Bronchial epithelial cell (primary cell): ENCODE measurements around the gene LONP2. TPM values are rescaled to one million over a fixed set of nuclear protein-coding genes. Genes with fewer than 3 reads are reported as not detected.

Experiments
- DNase-seq: peaks from one replicate; pipeline ENCODE4 v3.0.0-alpha.2; 2010; ENCODE audit warnings: low read depth
- FAIRE-seq: peaks from 2 replicates; lab custom pipeline; 2011; peaks lifted over from hg19 to GRCh38; lab: Jason Lieb, UNC
- H3K27me3 ChIP-seq: 2 replicates; pipeline ENCODE4 v1.5.1; 2011; ENCODE audit warnings: low read length; ENCODE audit not compliant: control insufficient read depth, insufficient read depth
- H3K36me3 ChIP-seq: 2 replicates; pipeline ENCODE4 v1.5.1; 2011; ENCODE audit warnings: low read length; ENCODE audit not compliant: control insufficient read depth, insufficient read depth
- H3K4me3 ChIP-seq: 2 replicates; pipeline ENCODE4 v1.5.1; 2011; ENCODE audit warnings: mild to moderate bottlenecking, low read depth, low read length, control low read depth
- CTCF ChIP-seq: IDR thresholded peaks from 2 replicates; pipeline ENCODE4 v1.5.1; 2011; ENCODE audit warnings: mild to moderate bottlenecking, moderate library complexity, low read length, control low read depth, inconsistent platforms; ENCODE audit not compliant: insufficient read depth, severe bottlenecking
- total RNA-seq: library from RNA; depleted of rRNA; stranded (reverse); fragments of >200 nt; gene quantifications from 2 replicates; pipeline ENCODE4 v1.2.1, GENCODE V29; 2014

LONP2 gene
- total RNA-seq, 1 donor from 2014 or later = 41.9 TPM

DNA sequence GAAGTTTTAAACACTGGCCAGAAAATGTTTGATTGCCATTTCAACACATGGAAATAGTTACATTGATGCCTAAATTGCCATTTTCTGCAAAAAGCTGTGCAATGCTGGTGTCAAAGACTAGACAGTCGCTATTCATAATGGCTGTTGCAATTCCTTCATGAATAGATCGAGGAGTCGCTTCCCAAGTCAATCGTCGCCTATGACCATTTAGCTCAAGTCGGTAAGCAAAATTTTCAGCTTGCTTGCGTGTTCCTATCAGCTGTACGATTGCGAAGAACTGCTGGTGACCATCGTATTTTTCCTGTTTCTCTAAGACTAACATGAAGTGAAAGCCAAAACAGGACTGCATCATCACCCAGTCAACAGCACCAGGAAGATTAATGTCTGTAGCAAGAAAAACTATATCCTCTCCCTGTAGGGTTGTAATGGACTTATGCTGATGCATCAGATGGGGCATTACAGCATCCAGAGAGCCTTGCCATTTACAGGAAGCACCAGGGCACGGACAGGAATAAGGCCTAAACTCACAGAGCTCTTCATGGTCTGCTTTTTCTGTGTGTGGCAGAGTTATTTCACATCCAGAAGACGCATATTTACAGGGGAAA is 117.5 kb downstream of the LONP2 start:
- no peak for TF ChIP-seq CTCF
- FAIRE-seq (no peak), DNase-seq (no peak)

DNA sequence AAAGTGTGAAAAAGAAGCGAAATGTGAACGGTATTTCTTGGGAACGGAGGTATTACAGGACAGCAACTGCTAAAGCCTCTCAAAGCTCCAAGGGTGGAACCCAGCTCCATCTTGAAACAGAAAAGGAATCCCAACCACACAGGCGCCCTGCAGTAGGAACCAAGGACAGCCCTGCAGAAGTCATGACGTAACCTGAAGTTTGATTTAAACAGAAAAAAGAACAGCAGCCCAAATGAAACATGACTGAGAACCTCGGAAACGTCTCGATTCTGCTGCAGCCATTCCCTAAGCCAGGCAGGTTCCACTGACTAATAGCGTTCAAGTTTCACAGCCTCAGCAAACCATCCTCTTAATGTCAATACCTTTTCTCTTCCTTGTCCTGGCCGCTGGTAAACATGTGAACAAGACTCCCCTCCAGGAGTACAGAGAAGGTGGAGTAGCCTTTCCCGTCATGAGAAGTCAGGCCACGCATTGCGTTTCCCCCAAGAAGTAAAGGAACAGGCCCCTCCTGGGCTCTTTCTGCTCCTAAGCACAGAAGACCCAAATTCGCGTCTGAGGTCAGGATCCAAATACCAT is 121.0 kb downstream of the LONP2 start:
- Histone ChIP-seq H3K36me3 (peaks cover 5% of the 10 kb centered on the region), H3K4me3 (peak overlapping the region; percentile 42), H3K27me3 (no peaks in the 10 kb centered on the region)
- TF ChIP-seq CTCF = no peak
- FAIRE-seq (no peak), DNase-seq (peak; percentile 61)

More for the DNA sequence above, 117.5 kb downstream of the LONP2 start:
- peaks cover 5% of the 10 kb centered on the region for H3K36me3 ChIP-seq
- no peak overlapping the region for H3K4me3 ChIP-seq
- no peaks in the 10 kb centered on the region for H3K27me3 ChIP-seq

DNA sequence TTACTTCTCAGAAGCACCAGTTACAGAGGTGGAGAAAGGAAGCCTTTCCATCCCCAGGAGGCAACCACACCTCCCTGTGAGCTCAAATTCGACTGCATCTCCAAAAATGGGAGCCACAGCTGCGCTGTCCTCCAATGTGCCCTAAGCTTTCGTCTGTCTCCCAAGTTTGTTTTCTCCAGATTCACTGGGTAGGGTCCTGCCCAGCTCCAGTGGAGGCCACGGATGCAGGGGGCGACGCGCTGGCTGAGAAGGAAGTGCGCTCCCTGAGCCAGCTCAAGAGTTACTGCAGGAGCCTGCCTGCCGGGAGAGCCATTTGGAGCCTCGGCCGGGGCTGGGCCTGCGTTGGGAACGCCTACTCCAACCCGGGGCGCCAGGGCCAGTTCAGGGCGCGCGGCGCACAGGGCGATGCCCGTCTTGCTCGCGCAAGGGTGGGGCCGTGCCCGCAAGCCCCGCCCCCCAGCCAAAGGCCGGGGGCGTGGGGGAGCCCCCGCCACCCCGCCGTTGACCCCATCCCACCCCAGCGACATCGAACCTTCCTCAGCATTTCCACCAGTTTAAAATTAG is 121.6 kb downstream of the LONP2 start:
- no peak for FAIRE-seq
- Histone ChIP-seq H3K4me3 (peak overlapping the region; percentile 42), H3K36me3 (peaks cover 5% of the 10 kb centered on the region), H3K27me3 (no peaks in the 10 kb centered on the region)
- no peak for TF ChIP-seq CTCF
- peak; percentile 84 for DNase-seq

- Histone ChIP-seq H3K4me3 (peak overlapping the region; percentile 42), H3K27me3 (no peaks in the 10 kb centered on the region), H3K36me3 (peaks cover 3% of the 10 kb centered on the region)
- FAIRE-seq = no peak
- peak; percentile 89 for DNase-seq
- TF ChIP-seq CTCF = no peak
Observed at GRCh38 chr16:48366165-48367093, 122.3 kb downstream of the LONP2 start.

GRCh38 chr16:48367441-48368049 is 123.4 kb downstream of the LONP2 start:
- Histone ChIP-seq H3K27me3 (no peaks in the 10 kb centered on the region), H3K36me3 (no peaks in the 10 kb centered on the region), H3K4me3 (no peak overlapping the region)
- FAIRE-seq = no peak
- no peak for TF ChIP-seq CTCF
- peak; percentile 60 for DNase-seq
